MM.1S (cell line): Measurements from ENCODE around the gene VGLL4.

Experiments used
- CTCF ChIP-seq: fragments of 300-600 bp; sonication (generic); IDR thresholded peaks from 2 replicates; pipeline ENCODE4 v1.5.1; 2016; ENCODE audit warnings: antibody characterized with exemption, low read length, mixed read lengths
- EZH2 ChIP-seq: fragments of 300-600 bp; sonication (generic); optimal IDR thresholded peaks from 2 replicates; pipeline ENCODE3; 2017; ENCODE audit warnings: low read depth, mild to moderate bottlenecking, antibody characterized with exemption, low read length, mixed read lengths

DNA sequence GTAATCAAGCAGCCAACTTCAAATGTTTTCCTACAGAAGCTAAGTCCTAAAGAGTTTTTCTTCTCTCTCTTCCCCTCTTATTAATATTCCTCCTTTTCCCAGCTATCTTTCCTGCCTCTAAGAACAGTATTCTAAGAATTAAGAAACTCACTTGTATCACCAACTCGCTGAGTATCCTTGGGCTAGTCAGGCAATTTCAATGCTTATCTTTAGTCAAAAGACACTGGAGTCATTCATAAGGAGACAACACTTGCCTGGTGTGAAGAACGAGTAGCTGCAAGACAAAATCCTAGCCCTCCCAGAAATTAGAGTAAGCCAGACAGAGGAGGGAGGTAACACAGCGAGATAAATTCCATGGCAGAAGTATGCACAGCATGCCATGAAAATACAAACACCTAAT, 10.7 kb downstream of the VGLL4 start:
- no peak for TF ChIP-seq CTCF
- TF ChIP-seq EZH2, result no peak
